ENCODE results near the gene ARPC1B.
"Not testable (repeated sequence)": the region's sequence is repeated elsewhere in the genome, so short reads cannot be mapped to it uniquely, and the experiment has no call there.

Gene ARPC1B

DNA sequence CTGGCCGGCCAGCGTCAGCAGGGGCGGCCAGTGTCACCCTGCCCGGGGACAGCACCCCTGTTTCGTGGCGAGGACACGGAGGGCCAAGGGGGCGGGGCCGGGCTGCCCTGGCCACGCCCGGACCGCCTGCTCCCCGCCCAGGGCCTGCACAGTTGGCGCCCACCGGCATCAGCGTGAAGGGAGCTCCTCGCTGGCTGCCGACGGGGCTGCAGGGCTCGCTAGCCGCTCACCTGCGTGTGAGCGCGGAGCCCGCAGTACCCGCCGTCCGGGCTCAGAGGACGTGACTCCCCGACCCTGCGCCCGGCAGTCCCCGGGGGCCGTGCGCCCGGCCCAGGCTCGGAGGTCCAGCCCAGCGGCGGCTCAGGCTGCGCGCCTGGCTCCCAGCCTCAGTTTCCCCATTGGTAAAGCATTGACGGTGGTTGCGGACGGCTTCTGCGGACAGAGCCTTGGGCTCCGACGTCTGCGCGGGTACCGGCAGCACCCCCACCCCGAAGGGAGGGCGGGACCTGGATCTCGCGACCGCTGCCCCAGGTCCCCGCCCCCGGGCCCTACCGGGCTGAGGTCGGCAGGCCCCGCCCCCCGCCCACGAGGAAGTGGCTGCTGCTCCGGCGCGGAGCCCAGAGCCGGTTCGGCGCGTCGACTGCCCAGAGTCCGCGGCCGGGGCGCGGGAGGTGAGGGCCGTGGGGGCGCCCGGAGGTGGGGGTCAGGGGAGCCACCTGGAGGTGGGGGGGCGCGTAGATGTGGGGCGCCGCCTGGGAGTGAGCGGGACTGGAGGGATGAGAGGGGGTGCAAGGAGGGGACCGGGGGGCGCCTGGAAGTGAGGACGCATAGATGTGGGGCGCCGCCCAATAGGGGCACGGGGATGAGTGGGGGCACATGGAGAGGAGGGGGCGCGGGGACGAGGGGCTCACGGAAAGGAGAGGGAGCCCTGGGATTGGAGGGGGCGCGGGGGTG is at the start of gene ARPC1B:
TSS of gene ARPC1B (plus strand) at position 620 of the 954 bp plus-strand sequence. CDS start 10,985 bp downstream, outside the sequence.
- DNase-seq = peak; percentile 73 to 76

DNA sequence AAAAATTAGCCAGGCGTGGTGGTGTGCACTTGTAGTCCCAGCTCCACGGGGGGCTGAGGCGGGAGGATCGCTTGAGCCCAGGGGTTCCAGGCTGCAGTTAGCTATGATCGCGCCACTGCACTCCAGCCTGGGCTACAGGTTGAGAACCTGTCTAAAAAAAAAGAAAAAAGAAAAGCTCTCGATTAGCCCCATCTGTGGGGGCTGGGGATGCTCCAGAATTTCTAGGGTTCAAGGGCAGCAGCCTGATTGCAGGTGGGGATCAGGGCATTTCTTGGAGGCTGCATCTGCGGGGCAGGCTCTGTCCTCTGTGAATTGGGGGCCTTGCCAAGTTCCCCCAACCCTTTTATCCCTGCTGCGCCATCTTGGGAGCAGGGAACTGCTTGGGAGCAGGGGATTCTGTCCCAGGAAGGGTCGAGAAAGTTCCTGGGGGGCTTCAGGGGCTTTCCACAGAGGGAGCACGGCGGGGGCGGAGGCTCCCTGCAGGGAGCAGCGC is 49.5 kb upstream of the ARPC1B start:
- DNase-seq = no peak

GRCh38 chr7:99325592-99326407 is 48.7 kb upstream of the ARPC1B start, which contains the start of gene ARPC1A:
ARPC1A (plus strand) TSS chr7:99325898; CDS start chr7:99333354, 7,456 bp downstream.
- peak; percentile 94 to 95 for DNase-seq

GRCh38 chr7:99326408-99326782 is 48.1 kb upstream of the ARPC1B start:
- DNase-seq = no peak

- not testable (repeated sequence) for DNase-seq
Measured at GRCh38 chr7:99330314-99330961, 44.1 kb upstream of the ARPC1B start.

DNA sequence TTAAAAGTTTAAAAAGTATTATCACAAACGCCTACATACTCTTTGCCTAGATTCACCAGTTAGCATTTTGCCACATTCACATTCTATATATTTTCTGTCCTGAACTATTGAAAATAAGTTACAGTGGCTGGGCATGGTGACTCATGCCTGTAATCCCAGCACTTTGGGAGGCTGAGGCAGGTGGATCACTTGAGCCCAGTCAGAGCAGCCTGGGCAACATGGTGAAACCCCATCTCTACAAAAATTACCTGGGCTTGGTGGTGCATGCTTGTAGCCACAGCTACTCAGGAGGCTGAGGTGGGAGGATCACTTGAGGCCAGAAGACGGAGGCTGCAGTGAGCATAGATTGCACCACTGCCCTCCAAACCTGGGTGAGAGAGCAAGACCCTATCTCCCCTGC is 43.5 kb upstream of the ARPC1B start:
- DNase-seq = no peak

GRCh38 chr7:99339595-99339994 is 34.9 kb upstream of the ARPC1B start:
- DNase-seq = no peak

- DNase-seq = no peak
Measured at GRCh38 chr7:99340659-99341058, 33.9 kb upstream of the ARPC1B start.

GRCh38 chr7:99344061-99344647 is 30.4 kb upstream of the ARPC1B start:
- DNase-seq = no peak

DNA sequence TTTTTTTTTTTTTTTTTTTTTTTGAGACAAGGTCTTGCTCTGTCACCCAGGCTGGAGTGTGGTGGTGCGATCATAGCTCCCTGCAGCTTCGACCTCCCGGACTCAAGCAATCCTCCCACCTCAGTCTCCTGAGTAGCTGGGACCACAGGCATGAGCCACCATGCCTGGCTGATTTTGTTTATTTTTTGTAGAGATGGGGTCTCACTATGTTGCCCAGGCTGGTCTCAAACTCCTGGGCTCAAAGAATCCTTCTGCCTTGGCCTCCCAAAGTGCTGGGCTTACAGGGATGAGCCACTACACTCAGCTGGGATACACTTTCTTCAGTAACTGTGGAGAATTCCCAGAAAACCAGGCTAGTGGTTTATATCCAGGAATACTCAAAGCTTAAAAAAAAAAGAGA is 23.9 kb upstream of the ARPC1B start:
- DNase-seq = not testable (repeated sequence)

DNA sequence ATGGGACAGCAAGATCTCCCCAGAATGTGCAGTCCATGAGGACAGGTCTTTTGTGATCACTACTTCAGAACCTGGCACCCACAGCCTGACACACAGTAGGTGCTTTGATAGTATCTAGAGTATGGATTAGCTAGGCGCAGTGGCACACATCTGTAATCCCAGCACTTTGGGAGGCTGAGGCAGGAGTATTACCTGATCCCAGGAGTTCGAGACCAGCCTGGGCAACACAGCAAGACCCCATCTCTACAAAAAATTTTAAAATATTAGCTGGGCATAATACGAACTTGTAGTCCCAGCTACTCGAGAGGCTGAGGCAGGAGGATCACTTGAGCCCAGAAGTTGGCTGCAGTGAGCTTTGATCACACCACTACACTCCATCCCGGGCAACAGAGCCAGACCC is 22.3 kb upstream of the ARPC1B start:
- no peak for DNase-seq

DNA sequence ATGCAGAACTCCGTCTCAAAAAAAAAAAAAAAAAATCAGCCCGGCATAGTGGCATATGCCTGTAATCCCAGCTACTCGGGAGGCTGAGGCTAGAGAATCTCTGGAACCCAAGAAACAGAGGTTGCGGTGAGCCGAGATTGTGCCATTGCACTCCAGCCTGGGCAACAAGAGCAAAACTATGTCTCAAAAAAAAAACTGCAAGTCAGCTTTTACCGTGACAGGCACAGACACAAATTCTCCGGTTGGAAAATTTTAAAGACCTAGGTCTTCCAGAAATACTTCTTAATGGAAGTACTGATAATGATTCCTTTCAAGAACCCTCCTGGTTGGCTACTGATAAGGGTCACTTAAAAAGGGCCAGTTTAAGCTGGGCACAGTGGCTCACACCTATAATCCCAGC is 19.4 kb upstream of the ARPC1B start:
- DNase-seq = no peak

DNA sequence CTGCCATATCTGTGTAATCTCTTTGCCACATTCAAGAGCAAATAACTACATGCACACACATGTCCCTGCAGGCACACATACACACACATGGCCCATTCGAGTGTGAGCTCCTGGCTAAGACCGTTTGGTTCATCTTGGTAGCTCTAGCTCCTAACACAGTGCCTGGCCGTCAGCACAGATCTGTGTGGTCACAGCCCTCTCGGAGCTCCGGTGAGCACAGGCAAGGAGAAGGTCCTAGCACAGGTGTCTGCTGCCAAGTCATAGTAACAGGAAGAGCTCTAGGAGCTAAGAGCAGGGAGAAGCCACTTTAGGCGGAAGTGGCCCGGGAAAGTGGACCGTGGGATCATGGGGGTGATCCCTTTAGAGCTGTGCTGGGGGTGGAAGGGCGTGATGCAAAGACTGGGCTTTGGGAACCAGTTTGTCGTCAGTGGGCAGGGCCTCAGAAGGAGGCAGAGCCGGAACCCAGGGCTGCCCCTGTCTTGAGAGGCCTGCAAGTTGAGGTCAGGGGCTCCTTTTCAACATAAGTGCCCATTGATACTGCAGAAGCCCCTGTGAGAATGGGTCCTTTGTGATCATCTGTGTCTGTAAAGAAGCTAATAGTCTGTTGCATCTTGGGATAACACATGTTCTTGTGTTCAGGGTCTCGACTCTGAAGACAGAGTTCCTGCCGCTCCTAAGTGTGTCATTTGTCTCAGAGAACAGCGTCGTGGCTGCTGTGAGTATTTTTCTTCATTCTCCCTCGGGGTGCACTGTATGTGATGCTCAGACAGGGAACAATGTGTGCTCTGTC is 16.6 kb upstream of the ARPC1B start:
- DNase-seq = no peak

- not testable (repeated sequence) for DNase-seq
Measured at GRCh38 chr7:99358521-99358920, 16.0 kb upstream of the ARPC1B start.

DNA sequence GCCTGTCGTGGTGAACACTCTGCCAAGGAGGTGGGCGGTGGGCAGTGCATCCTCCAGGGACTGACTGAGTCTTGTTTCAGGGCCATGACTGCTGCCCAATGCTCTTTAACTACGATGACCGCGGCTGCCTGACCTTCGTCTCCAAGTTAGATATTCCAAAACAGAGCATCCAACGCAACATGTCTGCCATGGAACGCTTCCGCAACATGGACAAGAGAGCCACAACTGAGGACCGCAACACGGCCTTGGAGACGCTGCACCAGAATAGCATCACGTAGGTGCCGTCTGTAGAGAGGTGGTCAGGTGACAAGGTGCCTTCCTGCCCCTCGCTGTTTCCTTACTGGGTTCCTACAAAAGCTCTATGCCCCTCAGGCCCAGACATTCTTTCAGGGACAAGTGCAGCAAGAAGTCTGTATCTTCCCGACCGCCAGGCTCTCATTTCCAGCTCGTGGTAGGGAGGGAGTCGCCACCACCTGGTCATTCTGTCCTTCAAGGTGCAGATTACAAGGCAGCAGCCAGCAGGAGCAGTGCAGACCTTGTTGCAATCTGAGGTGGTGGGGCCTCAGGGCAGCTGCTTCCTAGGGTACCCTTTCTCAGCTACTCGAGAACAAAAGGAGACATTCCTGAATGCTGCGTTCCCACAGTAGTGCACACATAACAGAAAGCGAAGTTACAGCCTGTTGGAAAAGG is 14.9 kb upstream of the ARPC1B start:
- no peak for DNase-seq

DNA sequence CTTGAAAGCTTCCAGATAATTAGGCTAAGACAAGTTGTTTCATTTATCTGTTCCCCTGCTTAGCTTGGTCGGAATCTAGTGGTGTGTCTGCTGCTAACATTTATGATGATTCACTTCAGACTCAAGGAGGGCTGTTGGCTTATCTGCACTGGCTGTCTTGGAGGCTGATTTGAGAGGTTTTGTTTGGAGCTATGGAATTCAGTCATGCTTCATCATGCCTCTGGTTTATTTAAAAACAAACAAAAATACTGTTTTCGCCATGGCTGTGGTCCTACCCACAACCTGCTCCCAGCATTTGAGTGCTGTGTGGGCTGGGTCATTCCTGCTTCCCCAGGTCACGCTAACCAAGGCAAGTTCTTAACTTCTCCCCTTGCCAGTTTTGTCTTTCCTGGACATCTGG is 11.7 kb upstream of the ARPC1B start:
- no peak for DNase-seq

DNA sequence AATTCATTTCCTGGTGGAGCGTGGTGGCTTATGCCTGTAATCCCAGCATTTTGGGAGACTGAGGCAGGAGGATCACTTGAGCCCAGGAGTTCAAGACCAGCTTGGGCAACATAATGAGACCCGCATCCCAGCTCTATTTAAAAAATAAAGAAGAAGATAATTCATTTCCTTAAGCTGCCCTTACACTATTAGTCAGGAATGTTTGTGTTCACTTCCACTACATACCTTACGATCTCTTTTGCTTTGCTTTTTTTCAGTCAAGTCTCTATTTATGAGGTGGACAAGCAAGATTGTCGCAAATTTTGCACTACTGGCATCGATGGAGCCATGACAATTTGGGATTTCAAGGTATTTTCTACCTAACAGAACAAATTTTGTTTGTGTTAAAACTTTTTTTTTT is 11.2 kb upstream of the ARPC1B start:
- no peak for DNase-seq

- DNase-seq = peak in 1 of 2 experiments; percentile 12
Measured at GRCh38 chr7:99365318-99366141, 9.0 kb upstream of the ARPC1B start.

DNA sequence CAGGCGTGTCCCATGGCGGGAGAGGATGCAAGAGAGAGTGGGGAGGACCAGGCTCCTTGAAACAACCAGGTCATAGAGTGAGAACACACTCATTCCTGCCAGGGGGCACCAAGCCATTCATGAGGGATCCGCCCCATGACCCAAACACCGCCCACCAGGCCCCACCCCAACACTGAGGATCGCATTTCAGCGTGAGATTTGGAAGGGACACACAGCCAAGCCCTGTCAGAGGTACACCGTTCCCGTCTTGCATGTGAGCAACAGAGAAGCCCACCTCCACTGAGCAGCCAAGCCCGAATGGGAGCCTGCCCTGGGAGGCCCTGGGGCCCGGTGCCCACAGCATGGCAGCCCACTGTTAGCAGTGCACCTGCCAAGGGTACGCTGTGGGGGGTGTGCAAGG is 7.9 kb upstream of the ARPC1B start:
- no peak for DNase-seq

- no peak for DNase-seq
Measured at GRCh38 chr7:99368750-99369389, 5.7 kb upstream of the ARPC1B start.

Data from NCI-H1930 (cell line).